RCC 7860 (cell line): ENCODE measurements around the gene NECTIN4.
A peak's percentile ranks its signal among the peaks of the same experiment; 100 is the strongest.
"Not testable (repeated sequence)": the region's sequence is repeated elsewhere in the genome, so short reads cannot be mapped to it uniquely, and the experiment has no call there.

ENCODE experiments used
- DNase-seq: peaks from one replicate; pipeline ENCODE4 v3.0.0-alpha.2; 2015; ENCODE audit warnings: low spot score
- FAIRE-seq: peaks from 2 replicates; lab custom pipeline; 2012; peaks lifted over from hg19 to GRCh38; lab: Jason Lieb, UNC

Gene NECTIN4

DNA sequence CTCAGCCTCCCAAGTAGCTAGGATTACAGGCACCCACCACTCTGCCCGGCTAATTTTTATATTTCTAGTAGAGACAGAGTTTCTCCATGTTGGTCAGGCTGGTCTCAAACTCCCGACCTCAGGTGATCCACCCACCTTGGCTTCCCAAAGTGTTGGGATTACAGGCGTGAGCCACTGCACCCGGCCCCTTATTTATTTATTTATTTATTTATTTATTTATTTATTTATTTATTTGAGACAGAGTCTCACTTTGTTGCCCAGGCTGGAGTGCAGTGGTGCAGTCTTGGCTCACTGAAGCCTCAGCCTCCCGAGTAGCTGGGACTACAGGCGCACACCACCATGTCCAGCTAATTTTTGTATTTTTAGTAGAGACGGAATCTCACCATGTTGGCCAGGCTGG lies 23.7 kb downstream of the NECTIN4 start:
- not testable (repeated sequence) for DNase-seq, FAIRE-seq

DNA sequence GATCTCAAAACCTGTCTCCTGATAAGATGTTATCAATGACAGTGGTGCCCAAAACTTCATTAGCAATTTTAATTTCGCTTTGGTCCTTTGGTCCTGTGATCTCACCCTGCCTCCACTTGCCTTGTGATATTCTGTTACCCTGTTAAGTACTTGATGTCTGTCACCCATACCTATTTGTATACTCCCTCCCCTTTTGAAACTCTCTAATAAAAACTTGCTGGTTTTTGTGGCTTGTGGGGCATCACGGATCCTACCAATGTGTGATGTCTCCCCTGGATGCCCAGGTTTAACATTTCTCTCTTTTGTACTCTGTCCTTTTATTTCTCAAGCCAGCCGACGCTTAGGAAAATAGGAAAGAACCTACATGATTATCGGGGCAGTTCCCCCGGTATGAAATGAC lies 25.4 kb downstream of the NECTIN4 start:
- not testable (repeated sequence) for DNase-seq, FAIRE-seq

DNA sequence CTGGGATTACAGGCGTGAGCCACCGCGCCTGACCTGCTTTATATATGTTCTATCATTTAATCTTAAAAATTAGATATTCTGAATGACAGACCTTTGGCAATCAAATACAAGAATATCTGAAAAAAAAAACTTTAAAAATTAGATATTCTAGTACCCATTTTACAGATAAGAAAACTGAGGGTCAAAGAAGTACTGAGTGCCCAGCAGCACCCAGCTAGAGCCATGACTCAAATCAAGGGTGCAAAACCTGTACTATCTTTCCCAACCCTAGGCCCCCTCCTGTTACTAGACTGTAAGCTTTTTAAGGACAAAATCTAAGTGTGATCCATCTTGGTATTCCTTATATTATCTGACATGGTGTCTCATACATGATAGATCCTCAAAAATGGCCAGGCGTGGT lies 27.9 kb downstream of the NECTIN4 start:
- DNase-seq (no peak), FAIRE-seq (no peak)

DNA sequence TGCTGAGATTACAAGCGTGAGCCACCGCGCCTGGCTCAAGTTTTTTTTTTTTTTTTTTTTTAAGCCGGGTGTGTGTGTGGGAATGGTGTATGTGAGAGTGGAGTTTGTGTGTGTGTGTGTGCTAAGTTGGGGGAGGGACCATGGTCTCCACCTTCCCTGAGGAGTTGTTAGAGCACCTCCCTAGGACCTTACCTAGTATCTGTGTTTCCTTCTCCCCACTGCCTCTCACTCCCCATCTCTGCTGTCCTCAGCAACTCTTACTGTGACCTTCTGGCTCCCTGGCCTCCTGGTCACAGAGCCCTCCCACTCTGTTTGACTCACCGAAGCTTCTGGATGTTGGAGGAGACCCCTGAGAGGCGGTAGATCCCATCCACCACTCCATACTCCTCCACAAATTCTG lies 30.1 kb downstream of the NECTIN4 start:
- no peak for DNase-seq
- no peak for FAIRE-seq

DNA sequence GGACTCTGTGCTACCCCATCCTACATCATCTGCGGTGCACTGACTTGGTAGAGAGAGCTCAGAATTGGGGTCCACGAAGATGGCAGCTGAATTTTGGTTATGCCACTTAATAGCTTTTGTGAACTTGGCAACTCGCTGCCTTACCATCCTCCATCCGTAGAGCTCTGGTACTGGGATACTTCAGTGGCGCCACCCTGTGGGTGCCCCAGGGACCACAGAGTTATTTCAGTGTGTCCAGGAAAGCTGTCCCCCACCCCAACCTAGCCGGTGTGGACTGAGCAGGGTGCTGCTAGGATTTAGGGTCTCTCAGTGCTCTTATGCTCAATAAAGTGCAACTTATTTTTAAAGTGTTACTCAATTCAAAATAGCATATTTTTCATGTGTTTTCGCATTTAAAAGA lies 34.6 kb downstream of the NECTIN4 start:
- FAIRE-seq: no peak

DNA sequence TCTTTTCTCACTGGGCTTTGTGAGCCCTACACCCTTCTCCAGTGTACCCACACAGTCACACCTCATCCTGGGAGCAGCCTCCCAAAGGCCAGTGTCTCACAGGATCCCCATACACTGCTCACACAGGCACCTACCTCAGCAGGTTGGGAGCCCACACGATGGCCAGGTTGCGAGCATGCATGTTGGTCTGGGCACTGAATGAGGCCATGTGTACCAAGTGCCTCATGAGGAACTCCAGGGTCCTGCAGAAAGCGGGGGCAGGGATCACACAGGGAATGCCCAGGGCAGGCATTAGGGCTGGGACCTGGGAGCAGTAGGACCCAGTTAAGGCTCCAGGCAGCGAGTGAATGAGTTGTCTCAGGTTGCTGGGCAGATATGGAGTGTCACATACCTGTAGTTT lies 35.1 kb downstream of the NECTIN4 start:
- FAIRE-seq (no peak), DNase-seq (no peak)

More for the DNA sequence above, 34.6 kb downstream of the NECTIN4 start:
- DNase-seq: no peak

DNA sequence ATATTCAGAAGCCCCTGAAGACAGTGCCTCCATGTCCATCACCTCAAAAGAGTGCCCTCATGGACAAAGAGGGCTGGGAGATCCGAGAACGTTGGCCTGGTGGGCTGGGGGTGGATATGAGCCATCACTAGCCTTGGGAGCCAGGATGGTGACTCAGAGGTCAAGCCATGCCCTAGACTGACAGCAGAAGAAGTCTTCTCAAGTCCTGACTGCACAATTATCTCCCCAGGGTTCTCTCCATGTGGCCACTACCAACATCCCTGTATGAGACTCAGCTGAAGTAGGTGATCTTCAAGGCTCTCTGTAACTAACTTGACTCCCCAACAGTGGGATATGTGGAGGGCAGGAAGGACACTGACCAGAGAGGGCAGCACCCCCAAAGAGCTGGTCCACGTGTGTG lies 36.5 kb downstream of the NECTIN4 start:
- no peak for DNase-seq
- no peak for FAIRE-seq

DNA sequence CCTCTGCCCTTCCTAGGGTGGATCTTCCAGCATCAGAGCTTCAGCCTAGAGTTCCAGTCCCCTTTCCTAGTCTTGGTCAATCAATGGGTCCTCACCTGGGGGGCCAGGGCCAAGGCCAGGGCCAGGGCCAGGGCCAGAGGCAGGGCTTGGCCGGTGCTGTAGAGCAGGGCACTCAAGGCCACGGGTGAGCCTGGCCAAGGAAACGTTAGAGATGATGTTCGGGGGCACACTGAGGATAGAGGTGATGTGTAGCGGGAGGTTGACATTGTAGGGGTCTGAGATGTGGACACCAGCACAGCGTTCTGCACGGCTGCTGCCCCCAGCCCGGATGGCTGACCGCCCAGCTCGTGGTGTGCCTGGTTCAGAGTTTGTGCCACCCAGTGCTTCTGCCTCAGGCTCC lies 38.1 kb downstream of the NECTIN4 start:
- FAIRE-seq: no peak
- DNase-seq: no peak

DNA sequence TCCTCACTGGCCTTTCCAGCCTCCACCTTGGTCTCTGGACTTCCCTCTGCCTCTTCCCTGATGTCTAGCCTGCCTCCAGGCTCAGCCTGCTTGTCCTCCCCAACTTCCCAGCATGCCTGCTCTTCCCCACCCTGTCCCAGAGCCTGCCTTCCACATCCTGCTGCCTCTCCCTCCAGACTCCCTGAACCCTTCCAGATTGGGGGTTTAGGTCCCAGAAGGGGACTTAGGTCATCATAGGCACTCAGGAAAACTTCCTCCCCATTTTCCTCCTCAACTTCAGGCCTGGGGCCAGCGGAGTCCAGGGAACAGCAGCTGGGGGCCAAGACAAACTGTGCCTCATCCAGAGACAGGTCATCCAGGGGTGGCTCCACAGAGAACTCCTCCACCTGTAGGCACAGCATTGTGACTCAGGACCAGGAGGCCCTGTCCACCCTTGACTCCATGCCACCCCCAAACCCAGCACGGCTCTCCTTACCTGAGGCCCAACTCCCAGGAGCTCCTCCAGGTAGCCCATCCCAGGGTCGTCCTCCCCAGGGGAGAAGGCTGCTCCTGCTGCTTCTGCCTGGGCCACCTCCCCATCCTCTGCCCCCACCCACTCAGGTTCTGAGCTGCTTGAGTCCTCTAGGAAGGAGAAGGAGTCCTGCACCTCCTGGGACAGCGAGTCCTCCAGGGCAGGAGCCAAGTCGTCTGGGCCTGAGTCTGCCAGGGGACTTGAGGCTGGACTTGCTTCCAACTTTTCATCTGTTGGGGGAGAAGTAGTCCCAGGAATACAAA lies 40.2 kb downstream of the NECTIN4 start:
- FAIRE-seq: no peak

DNA sequence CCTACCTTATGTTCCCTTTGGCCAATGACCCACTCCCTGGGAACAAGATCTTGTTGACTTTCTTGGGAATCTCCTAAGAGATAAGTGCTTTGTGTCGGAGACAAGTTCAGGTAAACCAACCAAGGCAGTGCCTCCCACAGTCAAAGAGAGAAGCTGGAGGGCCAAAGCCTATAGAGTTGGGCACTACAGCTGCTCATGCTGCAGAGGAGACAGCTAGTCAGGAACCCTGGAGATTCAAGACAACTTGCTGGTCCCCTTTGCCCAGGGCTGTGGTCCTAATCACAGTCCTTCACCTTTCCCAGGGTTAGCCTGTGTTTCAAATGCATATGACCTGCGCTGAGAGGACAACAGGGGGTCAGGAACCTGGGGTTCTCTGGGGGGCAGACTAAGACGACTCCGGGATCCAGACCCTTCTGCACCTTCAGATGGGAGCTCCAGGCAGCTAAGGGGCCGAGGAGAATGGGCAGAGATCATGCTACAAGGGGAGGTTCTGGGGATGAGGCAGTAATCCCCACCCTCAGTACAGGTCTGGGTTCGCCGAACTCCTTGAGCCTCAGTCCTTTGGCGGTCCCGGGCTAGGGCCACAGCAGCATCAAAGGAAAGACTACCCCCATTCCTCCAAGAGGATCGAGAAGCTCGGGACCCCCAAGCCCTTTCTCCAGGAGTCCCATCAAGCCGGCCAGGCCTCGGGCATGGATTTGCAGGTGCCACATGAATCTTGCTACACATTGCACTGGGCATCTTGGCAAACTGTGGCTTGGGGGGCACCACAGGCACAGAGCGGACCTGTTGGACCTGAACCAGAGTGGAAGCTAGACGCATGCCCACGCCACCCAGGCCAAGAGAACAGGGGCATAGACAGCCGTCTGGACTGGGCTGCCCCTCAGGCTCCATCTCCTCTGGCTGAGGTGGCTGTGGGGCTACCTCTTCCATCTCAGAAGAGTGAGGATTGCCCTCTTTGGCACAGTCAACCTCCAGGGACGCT lies 41.6 kb downstream of the NECTIN4 start:
- DNase-seq: no peak
- no peak for FAIRE-seq

More for the DNA sequence above, 40.2 kb downstream of the NECTIN4 start:
- DNase-seq: no peak

DNA sequence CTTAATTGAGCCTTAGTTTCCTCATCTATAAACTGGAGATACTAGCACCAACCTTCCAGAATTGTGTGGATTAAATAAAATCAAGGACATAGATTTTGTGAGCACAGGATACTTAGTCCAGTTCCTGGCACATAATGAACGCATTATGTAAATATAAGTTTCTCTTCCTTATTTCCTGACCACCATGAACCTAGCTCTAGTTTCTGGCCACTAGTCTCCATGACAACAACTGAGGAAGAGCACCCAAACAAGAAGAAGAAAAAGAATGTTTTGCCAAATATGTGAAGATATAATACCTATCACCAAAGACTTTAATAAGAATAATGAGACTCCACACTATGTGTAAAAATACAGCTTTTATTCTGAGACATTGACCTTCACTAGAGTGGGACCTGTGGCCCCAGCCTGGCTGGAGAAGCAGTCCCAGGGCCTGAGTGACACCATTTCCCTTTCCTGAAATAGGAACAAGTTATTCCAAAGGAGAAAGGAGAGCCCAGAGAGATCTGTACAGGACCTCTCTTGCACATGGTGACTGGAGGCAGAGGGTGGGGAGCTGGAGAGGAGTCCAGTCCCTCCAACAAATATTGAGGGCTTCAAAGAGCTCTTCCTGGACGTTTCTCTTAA lies 42.6 kb downstream of the NECTIN4 start:
- DNase-seq (no peak), FAIRE-seq (no peak)

DNA sequence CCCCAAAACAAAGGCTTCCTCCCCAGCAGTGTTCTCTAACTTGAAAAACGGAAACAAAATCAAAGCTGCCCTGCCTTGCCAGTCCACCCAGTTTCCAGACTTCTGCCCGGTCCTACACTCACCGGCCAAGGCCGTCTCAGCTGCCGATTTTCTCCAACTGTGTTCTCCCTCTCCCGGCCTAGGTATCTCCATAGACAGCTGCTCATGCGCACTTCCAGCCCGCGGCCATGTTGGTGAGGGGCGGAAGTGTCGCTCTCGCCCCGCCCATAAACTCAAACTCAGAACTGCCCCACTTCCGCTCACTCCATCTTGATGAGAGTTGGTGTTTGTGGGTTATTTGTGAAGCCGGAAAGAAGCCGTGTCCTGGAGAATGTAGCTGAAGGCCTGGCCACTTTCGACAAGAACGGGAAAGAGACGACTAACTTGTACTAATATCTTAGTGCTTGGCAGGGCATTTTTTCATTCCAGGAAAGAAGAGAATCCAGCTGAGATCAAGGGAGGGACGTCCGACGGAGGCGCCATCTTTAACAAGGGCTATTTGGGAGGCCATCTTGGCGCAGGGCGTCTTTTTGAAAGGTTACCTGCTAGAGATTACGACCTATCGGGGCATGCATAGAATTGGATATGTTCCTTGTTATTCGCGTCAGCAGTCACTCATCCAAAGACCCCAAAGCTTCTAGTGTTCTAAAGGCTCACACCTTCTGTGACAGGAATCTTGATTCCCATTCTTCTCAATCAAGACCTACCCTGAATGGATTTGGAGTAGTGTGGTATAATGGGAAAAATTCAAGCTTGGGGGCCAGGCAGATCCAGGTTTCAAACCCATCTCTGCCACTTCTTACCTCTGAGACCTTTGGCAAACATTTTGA lies 43.4 kb downstream of the NECTIN4 start, which contains the start of gene USF1:
Gene USF1, minus strand, starts transcription at position 242 of the 869 bp plus-strand sequence. CDS start 2,702 bp downstream, outside the sequence.
- FAIRE-seq (peak; percentile 72), DNase-seq (peak; percentile 88)

DNA sequence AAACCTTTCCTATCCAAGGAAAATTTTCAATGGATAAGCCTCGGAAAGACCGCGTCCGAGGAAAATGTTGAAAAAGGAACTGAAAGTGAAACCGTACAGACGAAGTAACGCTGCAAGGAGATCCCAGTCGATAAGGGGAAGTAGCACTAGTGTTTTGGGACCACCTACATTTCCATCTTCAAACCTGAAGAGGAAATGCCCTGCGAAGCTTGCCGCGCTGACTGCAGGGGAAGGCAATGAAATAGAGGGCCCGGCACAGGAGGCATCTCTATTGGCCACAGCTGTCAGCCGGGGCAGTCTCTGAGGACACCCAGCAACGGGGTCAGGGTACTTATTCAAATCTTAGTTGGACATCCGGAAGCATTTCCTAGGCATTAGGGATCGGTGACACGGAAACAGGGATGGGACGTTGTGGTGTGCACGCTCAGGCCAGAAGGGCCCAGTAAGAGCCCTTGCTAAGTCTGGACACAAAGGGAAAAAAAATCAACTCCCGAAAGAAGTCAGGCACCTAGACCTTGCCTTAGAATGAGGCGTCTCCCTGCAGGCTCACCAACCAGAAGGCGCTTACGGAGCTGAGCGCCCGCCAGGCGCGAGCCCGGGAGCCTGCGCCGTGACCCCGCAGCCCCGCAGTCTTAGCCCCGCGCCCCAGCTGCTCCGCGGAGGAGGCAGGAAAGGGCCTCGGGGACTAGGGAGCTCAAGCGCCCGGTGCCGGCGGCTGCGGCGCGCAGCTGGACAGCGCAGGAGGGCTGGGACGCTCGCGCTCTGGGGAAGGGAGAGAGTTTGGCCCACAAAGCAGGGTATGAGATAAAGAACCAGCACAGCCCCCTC lies 44.2 kb downstream of the NECTIN4 start:
- no peak for FAIRE-seq

DNA sequence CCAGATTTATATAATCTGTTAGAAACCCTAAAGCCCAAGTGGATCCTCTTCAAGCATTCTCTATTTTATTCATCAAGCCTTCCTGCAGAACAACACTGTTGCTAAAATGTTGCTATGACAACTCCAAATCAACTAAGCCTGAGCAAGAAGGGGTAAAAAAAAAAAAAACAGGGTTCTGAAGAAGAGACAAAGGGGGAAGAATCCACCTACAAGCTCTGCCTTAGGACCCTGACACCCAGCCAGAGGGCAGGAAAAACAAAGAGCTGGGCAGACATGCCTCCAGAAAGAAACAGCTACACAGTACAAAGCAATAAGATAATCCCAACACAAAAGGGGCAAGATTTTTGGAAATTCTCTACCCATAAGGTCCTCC lies 44.8 kb downstream of the NECTIN4 start:
- DNase-seq (no peak), FAIRE-seq (no peak)

More for the DNA sequence above, 44.2 kb downstream of the NECTIN4 start:
- peak; percentile 65 for DNase-seq

DNA sequence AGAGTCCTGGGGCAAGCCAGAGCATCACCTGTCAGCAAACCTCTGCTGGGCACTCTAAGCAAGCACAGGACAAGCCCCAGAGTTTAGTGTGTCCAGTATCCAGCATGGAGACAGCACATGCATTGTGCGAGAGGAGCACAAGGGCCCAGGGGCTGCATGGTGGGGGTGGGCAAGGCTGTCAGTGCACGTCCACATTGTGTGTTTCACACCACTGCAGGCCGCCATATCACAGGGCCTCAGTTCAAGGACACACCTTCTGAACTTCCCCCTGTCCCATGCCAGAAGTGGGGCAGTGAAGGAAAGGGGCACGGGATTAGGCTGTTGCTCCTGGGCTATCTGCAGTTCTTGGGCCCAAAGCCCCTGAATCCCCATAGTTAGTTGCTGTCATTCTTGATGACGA lies 49.8 kb downstream of the NECTIN4 start:
- FAIRE-seq: no peak

DNA sequence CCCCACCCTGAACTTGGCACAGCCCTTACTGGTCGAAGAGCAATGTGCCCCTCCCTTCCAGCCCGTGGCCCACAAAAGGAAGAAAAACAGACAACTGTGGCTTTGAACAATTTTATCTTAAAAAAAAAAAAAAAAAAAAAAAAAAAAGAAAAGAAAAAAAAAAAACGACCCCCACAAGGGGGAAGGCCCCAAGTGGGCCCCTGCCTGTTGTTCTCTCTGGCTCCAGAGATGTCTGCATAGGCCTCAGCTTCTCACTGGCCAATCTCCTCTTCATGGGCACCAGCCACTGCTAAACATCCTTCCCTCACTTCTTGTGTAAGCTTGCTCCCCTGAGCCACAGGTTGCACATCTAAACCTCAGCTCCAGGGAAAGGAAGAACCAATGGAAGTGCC lies 50.2 kb downstream of the NECTIN4 start:
- no peak for DNase-seq
- FAIRE-seq: no peak

More for the DNA sequence above, 49.8 kb downstream of the NECTIN4 start:
- no peak for DNase-seq

DNA sequence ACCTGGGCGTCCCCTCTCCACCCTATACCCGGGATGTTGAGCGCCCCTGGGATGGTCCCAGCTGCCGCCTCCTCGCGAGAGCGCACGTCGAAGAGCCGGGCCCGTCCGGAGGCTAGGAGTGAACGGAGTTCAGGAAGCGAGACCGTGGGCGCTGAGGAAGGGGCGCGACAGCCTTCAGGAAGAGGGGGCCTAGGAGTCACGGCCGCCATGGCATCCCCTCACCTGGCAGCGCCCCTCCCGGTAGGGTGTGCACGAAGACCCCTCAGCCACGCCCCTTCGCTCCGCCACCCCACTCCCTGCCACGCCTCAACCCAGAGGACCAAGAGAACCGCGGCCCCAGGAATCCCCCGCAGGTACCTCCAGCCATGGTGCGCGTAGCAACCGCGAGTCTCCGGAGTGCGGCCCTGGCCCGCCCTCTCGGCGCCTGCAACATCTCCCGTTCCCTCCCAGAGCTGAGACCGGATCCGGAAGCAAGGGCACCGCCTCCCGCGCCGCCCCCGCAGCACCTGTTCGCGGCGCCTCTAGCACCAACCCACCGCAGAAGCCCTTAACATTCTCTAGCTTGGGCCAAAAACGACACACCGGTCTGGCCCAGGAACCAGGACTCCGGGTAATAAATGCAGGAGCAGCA lies 50.7 kb downstream of the NECTIN4 start, which contains the start of gene TSTD1:
Gene TSTD1, minus strand, starts transcription at position 442 of the 631 bp plus-strand sequence. Its CDS starts 75 bp downstream, at position 367.
- DNase-seq (no peak), FAIRE-seq (no peak)

DNA sequence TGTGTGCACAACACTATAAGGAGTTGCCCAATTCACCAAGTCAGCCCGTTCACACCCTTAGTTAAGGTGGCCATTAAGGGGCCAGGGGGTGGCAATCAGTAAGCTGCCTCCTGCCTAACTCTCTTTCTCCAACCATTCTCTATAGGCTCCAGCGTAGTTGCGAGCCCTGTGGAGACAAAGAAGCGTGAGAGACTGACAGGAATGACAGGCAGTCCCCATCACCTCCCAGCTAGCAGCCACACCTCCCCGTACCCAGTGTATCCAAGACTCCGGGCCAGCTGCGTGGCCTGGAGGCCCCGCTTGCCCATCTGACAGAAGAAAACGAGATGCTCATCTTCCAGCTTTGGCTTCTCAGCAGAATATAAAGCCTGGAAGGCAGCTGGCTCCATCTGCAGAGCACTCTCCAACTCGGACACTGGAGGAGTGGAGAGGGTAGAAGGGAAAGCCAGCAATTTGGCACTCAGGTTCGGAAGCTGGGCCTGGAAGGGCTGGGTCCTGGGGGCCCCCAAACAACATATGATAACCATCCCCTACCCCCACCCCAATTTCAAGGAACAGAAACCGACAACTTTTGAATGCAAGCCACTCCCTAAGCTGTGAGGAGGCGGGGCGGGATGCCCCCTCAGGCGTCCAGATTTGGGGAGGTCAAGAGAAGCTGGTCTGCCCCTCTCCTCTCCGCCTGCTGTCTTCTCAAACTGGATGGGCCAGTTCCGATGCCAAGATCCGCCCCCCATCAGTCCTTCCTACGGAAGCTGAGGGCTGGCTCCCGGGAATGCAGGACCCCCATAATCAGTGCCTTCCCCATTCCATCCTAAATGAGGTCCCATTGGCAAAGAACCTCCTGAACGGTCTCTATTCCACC lies 51.5 kb downstream of the NECTIN4 start:
- DNase-seq (no peak), FAIRE-seq (no peak)
